GM06990 (cell line): Measurements from ENCODE around the gene STK10.

Experiments used
- DNase-seq: peaks from one replicate; pipeline ENCODE4 v3.0.0-alpha.2; 2011; ENCODE audit not compliant: insufficient read length; ENCODE audit errors: extremely low read depth
- H3K27me3 ChIP-seq: replicated peaks from 2 replicates; pipeline ENCODE4 v1.6.0; 2011; ENCODE audit warnings: low read length; ENCODE audit not compliant: control insufficient read depth, insufficient read depth
- H3K36me3 ChIP-seq: 2 replicates; pipeline ENCODE4 v1.5.1; 2011; ENCODE audit warnings: low read length; ENCODE audit not compliant: control insufficient read depth, insufficient read depth
- H3K4me3 ChIP-seq: replicated peaks from 2 replicates; pipeline ENCODE4 v1.5.1; 2011; ENCODE audit warnings: low read depth, mild to moderate bottlenecking, control low read depth, low read length
- CTCF ChIP-seq: IDR thresholded peaks from 2 replicates; pipeline ENCODE4 v1.5.1; 2011; ENCODE audit warnings: low read length, control low read depth, mild to moderate bottlenecking, inconsistent platforms; ENCODE audit not compliant: insufficient read depth, poor library complexity, severe bottlenecking

STK10 gene

GRCh38 chr5:172194985-172195774, 7.2 kb upstream of the STK10 start:
- Histone ChIP-seq H3K27me3 (no peaks in the 10 kb centered on the region), H3K4me3 (no peak overlapping the region), H3K36me3 (no peaks in the 10 kb centered on the region)
- no peak for DNase-seq
- no peak for TF ChIP-seq CTCF

GRCh38 chr5:172193872-172194271, 5.8 kb upstream of the STK10 start, which contains the start of gene EFCAB9:
Gene EFCAB9 (plus strand): TSS chr5:172194172. CDS start chr5:172194173, 1 bp downstream.
- no peaks in the 10 kb centered on the region for H3K36me3 ChIP-seq
- H3K4me3 ChIP-seq, result no peak within 1 kb of the TSS
- TF ChIP-seq CTCF, result no peak
- no peaks in the 10 kb centered on the region for H3K27me3 ChIP-seq
- DNase-seq, result no peak

- DNase-seq, result no peak
- Histone ChIP-seq H3K4me3 (no peak overlapping the region), H3K36me3 (no peaks in the 10 kb centered on the region; the same call in 1 of the 2 replicates), H3K27me3 (no peaks in the 10 kb centered on the region)
- no peak for TF ChIP-seq CTCF
Measured at GRCh38 chr5:172189693-172190296, 1.8 kb upstream of the STK10 start.

- Histone ChIP-seq H3K36me3 (peaks cover 2% of the 10 kb centered on the region), H3K4me3 (peak overlapping the region; percentile 86), H3K27me3 (no peaks in the 10 kb centered on the region)
- no peak for DNase-seq
- no peak for TF ChIP-seq CTCF
Measured at GRCh38 chr5:172188893-172189692, 1.1 kb upstream of the STK10 start.

GRCh38 chr5:172187118-172188032, 649 bp downstream of the STK10 start:
- peak; percentile 8 for TF ChIP-seq CTCF
- H3K36me3 ChIP-seq, result peaks cover 2% of the 10 kb centered on the region
- peak; percentile 78 for DNase-seq
- peak overlapping the region; percentile 86 for H3K4me3 ChIP-seq
- H3K27me3 ChIP-seq, result no peaks in the 10 kb centered on the region
